Measurements from ENCODE around the gene ZDHHC3. TPM values are rescaled to one million over a fixed set of nuclear protein-coding genes. Genes with fewer than 3 reads are reported as not detected.

ZDHHC3 gene
- total RNA-seq, 1 experiment from 2014 or later: 40.1 TPM

DNA sequence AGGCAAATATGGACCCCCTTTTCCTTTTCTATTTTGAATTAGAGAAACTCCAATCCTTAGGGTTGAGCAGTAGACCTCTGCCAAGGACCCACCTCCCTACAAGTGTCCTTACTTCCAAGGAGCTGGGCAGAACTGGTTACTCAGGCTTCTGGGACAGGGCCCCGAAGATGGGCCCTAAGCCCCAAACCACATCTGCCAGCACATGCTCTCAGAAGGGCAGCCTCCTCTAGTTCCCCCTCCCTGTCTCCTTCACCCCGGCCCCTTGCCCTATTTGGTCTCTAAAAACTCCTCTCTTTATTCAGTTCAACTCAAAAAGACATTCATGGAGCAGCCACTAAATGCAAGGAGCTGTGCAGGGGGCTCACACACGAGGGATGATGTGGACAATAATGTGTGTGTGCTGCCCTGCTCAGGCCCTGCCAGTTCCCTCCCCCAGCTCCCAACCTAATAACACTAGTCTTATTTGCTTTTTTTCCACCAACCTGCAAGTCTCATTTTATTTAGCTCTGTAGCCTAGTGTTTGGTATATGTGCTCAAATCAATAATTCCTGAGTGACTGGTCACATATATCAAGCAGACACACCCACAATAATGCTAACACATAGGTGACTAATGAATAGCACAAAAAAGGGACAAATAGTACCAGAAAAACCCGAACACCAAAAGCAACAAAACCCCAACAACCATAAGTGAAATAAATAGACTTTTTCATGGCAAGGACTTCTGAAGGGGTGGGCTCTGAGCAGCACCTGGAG, 12.2 kb downstream of the ZDHHC3 start:
- ChIA-PET CTCF (interaction anchor here (0.6 to 0.7 kb wide), 2 partner anchors 49 kb away, joined by 3 to 4 read pairs; no protein-coding TSS in a partner anchor), POLR2A (interaction anchor here (0.6 to 2.0 kb wide), 5 partner anchors 11 to 202 kb away, joined by 3 to 9 read pairs (median 4); partner anchors contain the start of genes EXOSC7, KIAA1143, KIF15 and ZDHHC3)
- H3K36me3 Mint-ChIP-seq (ENCODE audit: insufficient read depth, unreplicated experiment): peaks cover 4% of the 10 kb centered on the region
- DNase-seq (ENCODE audit: unreplicated experiment): no peak
- H3K9me3 Mint-ChIP-seq (ENCODE audit: unreplicated experiment): no peaks in the 10 kb centered on the region
- H3K4me3 Mint-ChIP-seq (ENCODE audit: unreplicated experiment): peak overlapping the region; percentile 18
- H3K4me1 Mint-ChIP-seq (ENCODE audit: insufficient read depth, unreplicated experiment): peaks cover 50% of the 10 kb centered on the region
- TF ChIP-seq, protein P1, sequence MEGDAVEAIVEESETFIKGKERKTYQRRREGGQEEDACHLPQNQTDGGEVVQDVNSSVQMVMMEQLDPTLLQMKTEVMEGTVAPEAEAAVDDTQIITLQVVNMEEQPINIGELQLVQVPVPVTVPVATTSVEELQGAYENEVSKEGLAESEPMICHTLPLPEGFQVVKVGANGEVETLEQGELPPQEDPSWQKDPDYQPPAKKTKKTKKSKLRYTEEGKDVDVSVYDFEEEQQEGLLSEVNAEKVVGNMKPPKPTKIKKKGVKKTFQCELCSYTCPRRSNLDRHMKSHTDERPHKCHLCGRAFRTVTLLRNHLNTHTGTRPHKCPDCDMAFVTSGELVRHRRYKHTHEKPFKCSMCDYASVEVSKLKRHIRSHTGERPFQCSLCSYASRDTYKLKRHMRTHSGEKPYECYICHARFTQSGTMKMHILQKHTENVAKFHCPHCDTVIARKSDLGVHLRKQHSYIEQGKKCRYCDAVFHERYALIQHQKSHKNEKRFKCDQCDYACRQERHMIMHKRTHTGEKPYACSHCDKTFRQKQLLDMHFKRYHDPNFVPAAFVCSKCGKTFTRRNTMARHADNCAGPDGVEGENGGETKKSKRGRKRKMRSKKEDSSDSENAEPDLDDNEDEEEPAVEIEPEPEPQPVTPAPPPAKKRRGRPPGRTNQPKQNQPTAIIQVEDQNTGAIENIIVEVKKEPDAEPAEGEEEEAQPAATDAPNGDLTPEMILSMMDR (IDR thresholded peaks at IDR 0.05; ENCODE audit: unreplicated experiment): no peak
- peak overlapping the region; percentile 96 for H3K27ac Mint-ChIP-seq (ENCODE audit: low read depth, unreplicated experiment)
- intact Hi-C loops (cut with micrococcal nuclease): no loop called here
- no TSS peak for BruUV-seq (replicated peaks)
- H3K27me3 Mint-ChIP-seq (ENCODE audit: insufficient read depth, unreplicated experiment): no peaks in the 10 kb centered on the region

DNA sequence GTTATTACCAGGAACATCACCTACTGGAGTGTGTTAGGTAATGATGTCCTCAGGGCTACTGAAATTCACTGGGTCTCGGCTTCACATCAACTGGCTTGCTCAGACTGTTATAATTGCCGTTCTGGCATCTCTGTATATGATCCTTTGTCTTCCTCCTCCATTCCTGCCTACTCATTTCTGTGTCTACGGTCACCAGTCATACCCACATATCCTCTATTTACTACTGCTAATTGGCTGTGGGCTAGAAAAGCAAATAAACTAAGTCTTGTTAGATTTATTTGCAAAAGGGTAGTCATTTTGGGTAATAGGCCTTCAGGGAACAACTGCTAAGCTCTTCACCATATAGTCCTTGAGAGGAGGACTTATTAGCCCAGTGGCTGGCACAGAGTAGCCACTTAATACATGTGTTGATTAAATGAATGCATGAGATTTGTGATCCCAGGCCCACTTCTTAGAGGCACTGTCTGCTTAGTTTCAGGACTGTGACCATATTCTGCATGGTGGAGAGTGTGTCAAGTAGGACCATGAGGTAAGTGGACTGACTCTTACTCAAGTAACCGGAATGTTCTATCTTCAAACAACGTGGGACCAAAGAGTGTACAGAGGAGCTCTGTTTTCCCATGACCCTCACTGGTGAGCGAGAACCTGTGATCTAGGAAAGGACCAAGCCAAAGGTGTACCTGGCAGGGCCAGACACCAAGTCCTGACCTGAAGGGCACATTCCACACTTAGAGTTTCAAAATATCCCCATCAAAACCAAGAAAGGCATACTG, 13.2 kb downstream of the ZDHHC3 start:
- no peak overlapping the region for H3K27ac Mint-ChIP-seq (ENCODE audit: low read depth, unreplicated experiment)
- POLR2A ChIA-PET: interaction anchor here (0.6 to 2.0 kb wide), 3 partner anchors 12 to 144 kb away, joined by 3 to 9 read pairs (median 5); partner anchors contain the start of genes EXOSC7 and ZDHHC3
- TF ChIP-seq, protein P1 (IDR thresholded peaks at IDR 0.05; ENCODE audit: unreplicated experiment): no peak
- CTCF ChIA-PET: interaction anchor here (0.6 to 0.7 kb wide), 2 partner anchors 13 to 48 kb away, joined by 3 to 4 read pairs; no protein-coding TSS in a partner anchor
- BruUV-seq (replicated peaks): no TSS peak
- intact Hi-C loops (cut with micrococcal nuclease): no loop called here
- no peaks in the 10 kb centered on the region for H3K27me3 Mint-ChIP-seq (ENCODE audit: insufficient read depth, unreplicated experiment)
- DNase-seq (ENCODE audit: unreplicated experiment): no peak
- H3K4me3 Mint-ChIP-seq (ENCODE audit: unreplicated experiment): no peak overlapping the region
- H3K9me3 Mint-ChIP-seq (ENCODE audit: unreplicated experiment): no peaks in the 10 kb centered on the region
- peaks cover 50% of the 10 kb centered on the region for H3K4me1 Mint-ChIP-seq (ENCODE audit: insufficient read depth, unreplicated experiment)
- peaks cover 13% of the 10 kb centered on the region for H3K36me3 Mint-ChIP-seq (ENCODE audit: insufficient read depth, unreplicated experiment)

DNA sequence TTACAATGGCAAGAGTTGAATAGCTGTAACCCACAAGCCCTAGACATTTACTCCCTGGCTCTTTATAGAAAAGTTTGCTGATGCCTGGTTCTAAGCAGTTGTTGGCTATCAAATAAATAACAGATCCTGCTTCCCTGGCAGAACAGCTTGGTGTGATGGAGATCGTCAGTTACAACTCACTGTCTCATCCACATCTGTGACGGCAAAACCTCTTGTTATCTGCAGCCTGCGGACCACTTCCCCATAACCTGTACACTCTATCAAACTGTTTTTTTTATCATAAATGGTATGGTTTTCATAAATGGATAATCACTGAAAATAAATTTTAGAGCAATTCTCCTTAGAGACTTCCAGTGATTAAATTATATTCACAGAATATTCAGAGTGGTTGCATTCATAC, 14.1 kb downstream of the ZDHHC3 start:
- intact Hi-C loops (cut with micrococcal nuclease): no loop called here
- Mint-ChIP-seq H3K36me3 (ENCODE audit: insufficient read depth, unreplicated experiment) (peaks cover 19% of the 10 kb centered on the region), H3K27me3 (ENCODE audit: insufficient read depth, unreplicated experiment) (no peaks in the 10 kb centered on the region), H3K27ac (ENCODE audit: low read depth, unreplicated experiment) (no peak overlapping the region), H3K4me3 (ENCODE audit: unreplicated experiment) (no peak overlapping the region), H3K9me3 (ENCODE audit: unreplicated experiment) (no peaks in the 10 kb centered on the region), H3K4me1 (ENCODE audit: insufficient read depth, unreplicated experiment) (peaks cover 42% of the 10 kb centered on the region)
- ChIA-PET POLR2A (interaction anchor here (1.3 kb wide), 1 partner anchor 15 kb away, joined by 6 read pairs; no protein-coding TSS in a partner anchor), CTCF (no interaction called here)
- TF ChIP-seq, protein P1 (IDR thresholded peaks at IDR 0.05; ENCODE audit: unreplicated experiment): no peak
- DNase-seq (ENCODE audit: unreplicated experiment): no peak
- no TSS peak for BruUV-seq (replicated peaks)

Measured in MCF 10A (cell line).